HL-60 (cell line): ENCODE data around the gene SETBP1.

Experiments used
- CTCF ChIP-seq: IDR thresholded peaks from one replicate; pipeline ENCODE4 v1.5.1; 2011; ENCODE audit warnings: low read length, control low read depth, inconsistent platforms; ENCODE audit not compliant: insufficient read depth
- POLR2AphosphoS5 ChIP-seq: IDR thresholded peaks from 2 replicates; pipeline ENCODE4 v1.6.1; 2012; ENCODE audit warnings: low read depth
- TF ChIP-seq, protein P1 (sequence below): IDR thresholded peaks from 2 replicates; pipeline ENCODE4 v1.6.1; 2012; ENCODE audit warnings: low read depth; ENCODE audit not compliant: insufficient replicate concordance

GRCh38 chr18:44936485-44936884 lies 255.8 kb downstream of the SETBP1 start:
- TF ChIP-seq CTCF: no peak
- no peak for TF ChIP-seq POLR2AphosphoS5
- TF ChIP-seq, protein P1, sequence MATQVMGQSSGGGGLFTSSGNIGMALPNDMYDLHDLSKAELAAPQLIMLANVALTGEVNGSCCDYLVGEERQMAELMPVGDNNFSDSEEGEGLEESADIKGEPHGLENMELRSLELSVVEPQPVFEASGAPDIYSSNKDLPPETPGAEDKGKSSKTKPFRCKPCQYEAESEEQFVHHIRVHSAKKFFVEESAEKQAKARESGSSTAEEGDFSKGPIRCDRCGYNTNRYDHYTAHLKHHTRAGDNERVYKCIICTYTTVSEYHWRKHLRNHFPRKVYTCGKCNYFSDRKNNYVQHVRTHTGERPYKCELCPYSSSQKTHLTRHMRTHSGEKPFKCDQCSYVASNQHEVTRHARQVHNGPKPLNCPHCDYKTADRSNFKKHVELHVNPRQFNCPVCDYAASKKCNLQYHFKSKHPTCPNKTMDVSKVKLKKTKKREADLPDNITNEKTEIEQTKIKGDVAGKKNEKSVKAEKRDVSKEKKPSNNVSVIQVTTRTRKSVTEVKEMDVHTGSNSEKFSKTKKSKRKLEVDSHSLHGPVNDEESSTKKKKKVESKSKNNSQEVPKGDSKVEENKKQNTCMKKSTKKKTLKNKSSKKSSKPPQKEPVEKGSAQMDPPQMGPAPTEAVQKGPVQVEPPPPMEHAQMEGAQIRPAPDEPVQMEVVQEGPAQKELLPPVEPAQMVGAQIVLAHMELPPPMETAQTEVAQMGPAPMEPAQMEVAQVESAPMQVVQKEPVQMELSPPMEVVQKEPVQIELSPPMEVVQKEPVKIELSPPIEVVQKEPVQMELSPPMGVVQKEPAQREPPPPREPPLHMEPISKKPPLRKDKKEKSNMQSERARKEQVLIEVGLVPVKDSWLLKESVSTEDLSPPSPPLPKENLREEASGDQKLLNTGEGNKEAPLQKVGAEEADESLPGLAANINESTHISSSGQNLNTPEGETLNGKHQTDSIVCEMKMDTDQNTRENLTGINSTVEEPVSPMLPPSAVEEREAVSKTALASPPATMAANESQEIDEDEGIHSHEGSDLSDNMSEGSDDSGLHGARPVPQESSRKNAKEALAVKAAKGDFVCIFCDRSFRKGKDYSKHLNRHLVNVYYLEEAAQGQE: no peak
